Epithelial cell of proximal tubule (primary cell): Measurements from ENCODE around the gene MZT2A. TPM values are rescaled to one million over a fixed set of nuclear protein-coding genes. Genes with fewer than 3 reads are reported as not detected.
A peak's percentile ranks its signal among the peaks of the same experiment; 100 is the strongest.
"Not testable (repeated sequence)": the region's sequence is repeated elsewhere in the genome, so short reads cannot be mapped to it uniquely, and the experiment has no call there.

Experiments
- DNase-seq: peaks from one replicate; pipeline ENCODE4 v3.0.0-alpha.2; 2011; ENCODE audit warnings: low read depth
- H3K4me3 ChIP-seq: 2 replicates; pipeline ENCODE4 v1.5.1; 2011; ENCODE audit warnings: low read depth, mild to moderate bottlenecking, low read length
- CTCF ChIP-seq: conservative IDR thresholded peaks from 2 replicates; pipeline ENCODE4 v1.5.1; 2012; ENCODE audit warnings: low read depth, mild to moderate bottlenecking, low read length
- total RNA-seq: library from RNA; depleted of rRNA; stranded (reverse); fragments of >200 nt; gene quantifications from 2 replicates; pipeline ENCODE4 v1.2.3, GENCODE V29; 2015

The MZT2A gene
- total RNA-seq, 1 donor from 2014 or later, result 362 TPM

GRCh38 chr2:131516621-131517020 is 24.4 kb upstream of the MZT2A start:
- peak; percentile 25 for TF ChIP-seq CTCF
- not testable (repeated sequence) for DNase-seq, H3K4me3 ChIP-seq

- H3K4me3 ChIP-seq, result no peak overlapping the region
- no peak for DNase-seq
- no peak for TF ChIP-seq CTCF
Measured at GRCh38 chr2:131516011-131516410, 23.8 kb upstream of the MZT2A start.

DNA sequence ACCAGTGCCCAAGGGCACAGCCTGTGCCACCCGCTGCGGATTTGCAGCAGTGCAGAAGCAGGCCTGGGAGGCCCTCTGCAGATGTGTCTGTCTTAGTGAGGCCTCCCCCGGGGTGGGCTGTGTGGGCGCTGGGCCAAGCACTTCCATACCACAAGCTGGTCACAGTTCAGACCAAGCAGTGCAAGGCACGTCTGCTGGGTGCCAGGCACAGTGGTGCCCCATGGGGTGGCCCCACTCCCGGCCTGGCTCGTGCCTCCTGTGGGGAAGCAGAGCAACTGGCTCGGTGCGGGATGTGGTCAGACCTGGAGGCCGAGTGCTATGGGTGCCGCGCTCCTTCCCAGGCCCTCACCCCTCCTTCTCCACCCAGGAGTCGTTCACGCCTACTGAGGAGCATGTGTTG is 23.0 kb upstream of the MZT2A start:
- DNase-seq, H3K4me3 ChIP-seq: not testable (repeated sequence)

GRCh38 chr2:131514408-131515166 is 22.4 kb upstream of the MZT2A start:
- not testable (repeated sequence) for DNase-seq, H3K4me3 ChIP-seq

DNA sequence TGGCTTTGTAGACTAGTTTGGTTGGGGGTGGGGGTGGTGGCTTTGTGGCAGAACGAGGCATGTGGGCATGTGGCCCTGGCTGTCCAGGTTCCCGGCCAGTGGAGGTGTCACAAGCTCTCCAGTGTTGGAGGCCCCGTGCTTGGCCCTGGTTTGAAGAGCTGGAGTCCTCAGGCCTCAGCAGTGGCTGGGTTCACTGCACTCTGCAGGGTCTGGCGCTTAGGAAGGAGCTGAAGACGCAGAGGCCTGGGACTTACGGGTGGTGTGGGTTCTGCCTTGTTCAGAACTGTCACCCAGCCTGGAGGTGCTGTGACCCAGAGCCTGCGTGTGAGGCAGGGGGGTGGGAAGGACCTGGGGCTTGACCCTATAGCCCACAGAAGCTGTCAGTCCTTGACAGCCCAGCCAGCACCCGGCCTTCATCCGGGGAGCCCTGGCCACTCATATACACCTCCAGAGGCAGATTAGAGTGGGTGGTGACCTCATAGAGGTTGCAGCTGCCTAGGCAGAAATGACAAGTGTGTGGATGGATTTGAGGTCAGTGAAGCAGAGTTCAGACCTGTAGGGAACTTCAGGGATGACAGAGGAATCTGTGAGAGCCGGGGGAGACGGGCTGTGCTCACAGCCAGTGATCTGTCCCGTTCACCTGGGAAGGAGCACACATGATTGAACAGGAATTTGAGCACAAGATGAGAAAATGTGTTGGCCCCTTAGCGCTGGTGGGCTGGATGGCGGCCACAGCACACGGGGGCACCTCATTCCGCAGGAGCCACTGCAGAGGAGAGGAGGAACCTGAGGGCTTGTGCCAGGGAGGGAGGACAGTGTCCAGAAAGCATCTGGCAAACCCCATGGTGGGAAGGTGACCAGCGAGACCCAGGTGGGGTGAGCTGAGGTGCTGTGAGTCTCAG is 20.0 kb upstream of the MZT2A start:
- not testable (repeated sequence) for H3K4me3 ChIP-seq, DNase-seq

DNA sequence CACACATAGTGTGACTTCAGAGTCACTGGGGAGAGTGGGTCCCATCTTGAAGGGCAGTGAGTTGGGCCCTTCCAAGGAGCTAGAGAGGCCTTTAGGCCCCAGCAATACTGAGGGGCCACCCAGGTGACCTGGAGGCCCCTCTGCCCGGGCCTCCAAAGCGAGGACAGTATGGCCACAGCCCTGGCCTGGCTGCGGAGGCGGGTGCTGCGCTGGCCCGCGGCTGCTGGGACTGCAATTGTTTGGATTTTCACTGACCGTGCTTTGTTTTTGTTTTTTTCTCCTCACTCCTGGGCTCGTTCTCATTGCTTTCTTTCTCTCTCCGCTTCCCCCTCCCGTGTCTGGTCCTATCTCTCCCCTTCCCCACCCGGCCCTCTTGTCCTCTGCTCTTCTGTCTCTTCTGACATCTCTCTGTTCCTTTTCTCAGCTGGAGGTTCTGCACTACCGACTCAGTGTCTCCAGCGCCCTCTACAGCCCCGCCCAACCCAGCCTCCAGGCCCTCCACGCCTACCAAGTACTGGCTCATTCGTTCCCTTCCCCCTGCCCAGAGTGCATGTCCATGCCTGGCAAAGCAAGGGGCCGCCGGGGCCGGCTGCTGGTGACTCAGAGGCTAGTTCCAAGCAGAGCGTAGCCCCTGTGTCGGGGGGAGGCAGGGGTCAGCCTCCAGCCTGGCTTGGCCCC is 19.2 kb upstream of the MZT2A start:
- H3K4me3 ChIP-seq, DNase-seq: not testable (repeated sequence)

DNA sequence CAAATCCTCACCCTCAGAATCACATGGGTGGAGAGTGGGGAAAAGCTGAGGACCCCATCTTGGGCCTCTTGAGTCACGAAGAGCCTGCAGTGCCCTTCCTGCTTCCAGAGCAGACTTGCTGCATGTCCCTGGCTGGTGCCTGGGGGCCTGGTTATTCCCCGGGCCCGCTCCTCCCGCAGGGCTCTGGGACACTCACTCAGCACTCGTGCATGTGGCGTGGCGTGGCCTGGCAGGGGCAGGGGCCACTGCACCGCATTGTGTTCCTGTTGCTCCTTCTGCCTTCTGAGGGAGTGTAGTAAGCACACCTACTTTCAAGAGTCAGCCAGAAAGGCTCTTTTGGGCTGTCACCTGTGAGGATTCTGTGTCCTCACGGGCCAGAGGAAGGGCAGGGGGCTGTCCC is 17.4 kb upstream of the MZT2A start:
- DNase-seq, result no peak
- no peak for TF ChIP-seq CTCF
- H3K4me3 ChIP-seq, result no peak overlapping the region

DNA sequence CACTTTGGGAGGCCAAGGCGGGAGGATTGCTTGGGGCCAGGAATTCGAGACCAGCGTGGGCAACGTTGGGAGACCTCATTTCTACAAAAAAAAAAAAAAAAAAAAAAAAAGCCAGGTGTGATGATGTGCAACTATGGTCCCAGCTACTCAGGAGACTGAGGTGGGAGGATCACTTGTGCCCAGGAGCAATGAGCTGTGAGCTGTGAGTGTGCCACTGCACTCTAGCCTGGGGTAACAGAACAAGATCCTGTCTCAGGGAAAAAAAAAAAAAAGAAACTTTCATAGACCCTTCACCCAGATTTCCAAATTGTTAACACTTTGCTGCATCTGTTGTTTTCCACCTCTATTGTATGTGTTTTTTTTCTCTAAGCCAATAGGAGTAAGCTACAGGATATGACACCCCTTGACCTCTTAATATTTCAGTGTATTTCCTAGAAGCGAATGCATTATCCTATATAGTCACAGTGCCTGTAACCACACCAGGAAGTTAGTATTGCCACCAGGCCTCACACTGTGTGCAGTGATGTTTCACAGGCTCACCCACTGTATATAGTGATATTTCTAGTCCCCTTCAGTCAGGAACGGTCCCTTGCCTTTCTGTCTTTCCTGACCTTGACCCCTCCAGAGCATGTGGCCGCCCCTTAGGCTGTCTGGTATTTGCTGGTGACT is 12.0 kb upstream of the MZT2A start:
- not testable (repeated sequence) for H3K4me3 ChIP-seq, DNase-seq

GRCh38 chr2:131503587-131503986 is 11.4 kb upstream of the MZT2A start:
- not testable (repeated sequence) for H3K4me3 ChIP-seq, DNase-seq

DNA sequence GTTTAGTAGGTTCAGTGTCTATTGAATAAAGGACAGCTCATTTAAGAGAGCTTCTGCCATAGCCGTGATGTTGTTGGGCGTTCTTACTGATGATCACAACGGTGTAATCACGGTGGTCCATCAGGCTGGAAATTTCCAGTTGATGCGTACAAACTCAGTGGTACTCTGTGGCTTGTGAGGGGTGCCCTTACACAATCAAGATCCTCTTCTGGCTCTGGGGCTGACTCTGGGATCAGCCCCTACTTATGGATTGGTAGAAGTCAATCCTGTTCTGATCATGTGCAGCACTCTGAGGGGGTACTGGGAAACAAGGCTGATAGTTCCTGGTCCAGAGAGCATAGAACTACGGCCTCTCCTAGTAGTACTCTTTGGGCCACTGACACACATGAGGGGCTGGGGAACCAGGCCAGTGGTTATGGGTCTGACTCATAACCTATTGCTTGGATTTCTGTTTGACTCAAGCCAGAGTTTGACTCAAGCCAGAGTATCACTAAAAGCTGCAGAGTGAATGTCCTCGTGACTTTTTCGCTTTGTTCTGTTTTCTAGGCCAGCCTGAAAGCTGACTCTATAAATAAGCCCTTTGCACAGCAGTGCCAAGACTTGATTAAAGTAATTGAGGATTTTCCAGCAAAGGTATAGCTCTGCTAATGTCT is 6.2 kb upstream of the MZT2A start:
- not testable (repeated sequence) for DNase-seq, H3K4me3 ChIP-seq

DNA sequence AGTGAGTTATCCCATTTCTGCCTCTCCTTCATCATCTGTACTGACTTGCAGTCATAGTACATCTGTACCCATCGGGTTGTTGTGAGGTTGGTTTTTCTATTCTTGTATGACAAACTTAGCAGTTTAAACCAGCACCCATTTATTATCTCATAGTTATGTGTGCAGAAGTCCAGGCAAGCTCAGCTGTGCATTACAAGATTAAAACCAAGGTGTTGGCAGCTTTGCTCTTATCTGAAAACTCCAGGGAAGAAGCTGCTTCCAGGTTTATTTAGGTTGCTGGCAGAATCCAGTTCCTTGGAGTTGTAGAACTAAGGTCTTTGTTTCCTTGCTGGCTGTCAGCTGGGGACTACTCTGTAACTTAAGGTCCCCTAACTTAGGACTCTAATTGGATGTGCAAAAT is 3.3 kb upstream of the MZT2A start:
- H3K4me3 ChIP-seq, DNase-seq: not testable (repeated sequence)
